Measurements from ENCODE around the gene SSBP3. TPM values are rescaled to one million over a fixed set of nuclear protein-coding genes. Genes with fewer than 3 reads are reported as not detected.

Gene SSBP3
- total and polyA plus RNA-seq, 2 donors: 21.7 to 59.1 TPM

- DNase-seq (ENCODE audit: extremely low spot score): no peak
- Histone ChIP-seq H3K4me3 (ENCODE audit: low read depth, low read length) (no peak overlapping the region), H3K36me3 (ENCODE audit: insufficient read depth) (no peaks in the 10 kb centered on the region), H3K27ac (ENCODE audit: low read depth) (no peak overlapping the region), H3K4me1 (ENCODE audit: insufficient read depth) (no peaks in the 10 kb centered on the region)
- 63% methylated on average over 3 of the region's 3 CpGs for WGBS
Measured at GRCh38 chr1:54365847-54366246, 40.3 kb downstream of the SSBP3 start.

GRCh38 chr1:54365398-54365797 is 40.8 kb downstream of the SSBP3 start:
- Histone ChIP-seq H3K36me3 (ENCODE audit: insufficient read depth) (no peaks in the 10 kb centered on the region), H3K4me3 (ENCODE audit: low read depth, low read length) (no peak overlapping the region), H3K27ac (ENCODE audit: low read depth) (no peak overlapping the region), H3K4me1 (ENCODE audit: insufficient read depth) (no peaks in the 10 kb centered on the region)
- WGBS: 89% methylated on average over 7 of the region's 7 CpGs
- no peak for DNase-seq (ENCODE audit: extremely low spot score)

GRCh38 chr1:54364995-54365394 is 41.2 kb downstream of the SSBP3 start:
- Histone ChIP-seq H3K36me3 (ENCODE audit: insufficient read depth) (no peaks in the 10 kb centered on the region), H3K4me1 (ENCODE audit: insufficient read depth) (no peaks in the 10 kb centered on the region), H3K4me3 (ENCODE audit: low read depth, low read length) (no peak overlapping the region), H3K27ac (ENCODE audit: low read depth) (no peak overlapping the region)
- no peak for DNase-seq (ENCODE audit: extremely low spot score)
- 87% methylated on average over 10 of the region's 10 CpGs for WGBS

- Histone ChIP-seq H3K36me3 (ENCODE audit: insufficient read depth) (no peaks in the 10 kb centered on the region), H3K4me3 (ENCODE audit: low read depth, low read length) (no peak overlapping the region), H3K4me1 (ENCODE audit: insufficient read depth) (no peaks in the 10 kb centered on the region), H3K27ac (ENCODE audit: low read depth) (no peak overlapping the region)
- DNase-seq (ENCODE audit: extremely low spot score): no peak
- 72% methylated on average over 5 of the region's 5 CpGs for WGBS
Measured at GRCh38 chr1:54364582-54364981, 41.6 kb downstream of the SSBP3 start.

DNA sequence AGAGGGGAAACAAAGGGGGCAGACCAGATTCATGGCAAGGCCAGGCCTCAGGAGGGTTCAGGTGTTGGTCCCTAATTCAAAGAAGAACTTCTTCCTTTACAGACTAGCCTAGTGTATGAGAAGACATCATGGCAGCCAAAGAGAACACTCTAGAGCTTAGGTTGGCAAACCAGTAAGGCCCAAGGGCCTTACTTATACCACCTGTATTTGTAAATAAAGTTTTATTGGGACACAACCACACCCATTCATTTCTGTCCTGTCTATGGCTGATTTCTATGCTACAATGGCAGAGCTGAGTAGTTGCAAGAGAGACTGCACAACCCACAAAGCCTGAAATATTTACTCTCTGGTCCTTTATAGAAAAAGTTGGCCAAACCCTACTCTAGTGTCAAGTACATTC is 42.3 kb downstream of the SSBP3 start:
- no peak overlapping the region for H3K4me3 ChIP-seq (ENCODE audit: low read depth, low read length)
- no peak for DNase-seq (ENCODE audit: extremely low spot score)
- H3K36me3 ChIP-seq (ENCODE audit: insufficient read depth): no peaks in the 10 kb centered on the region
- no peaks in the 10 kb centered on the region for H3K4me1 ChIP-seq (ENCODE audit: insufficient read depth)
- H3K27ac ChIP-seq (ENCODE audit: low read depth): no peak overlapping the region

DNA sequence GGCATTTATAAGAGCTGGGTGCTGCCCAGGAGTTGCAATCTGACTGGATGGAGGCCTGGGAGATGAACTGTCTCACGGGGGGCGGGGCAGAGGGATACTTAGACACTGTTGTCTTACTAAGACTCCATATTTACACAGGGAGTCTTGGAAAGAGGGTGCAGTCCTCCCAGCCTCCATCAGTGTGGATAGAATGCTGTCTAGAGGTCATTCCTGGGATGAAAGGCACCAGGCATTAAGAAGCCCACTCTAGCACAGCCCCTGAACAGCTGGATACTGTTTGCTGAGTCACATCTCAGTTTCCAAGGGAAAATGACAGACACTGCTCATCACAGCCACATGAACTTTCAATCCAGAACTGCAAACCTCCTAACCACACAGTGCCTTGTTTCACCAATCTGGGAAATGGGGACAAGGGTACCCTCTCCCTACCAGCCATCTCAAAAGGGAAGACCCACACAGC is 43.3 kb downstream of the SSBP3 start:
- no peak for DNase-seq (ENCODE audit: extremely low spot score)
- 52% methylated on average over 2 of the region's 2 CpGs for WGBS
- H3K4me1 ChIP-seq (ENCODE audit: insufficient read depth): no peaks in the 10 kb centered on the region

GRCh38 chr1:54361342-54361741 is 44.9 kb downstream of the SSBP3 start:
- H3K36me3 ChIP-seq (ENCODE audit: insufficient read depth): no peaks in the 10 kb centered on the region
- DNase-seq (ENCODE audit: extremely low spot score): no peak
- H3K27ac ChIP-seq (ENCODE audit: low read depth): no peak overlapping the region
- no peak overlapping the region for H3K4me3 ChIP-seq (ENCODE audit: low read depth, low read length)
- 57% methylated on average over 12 of the region's 12 CpGs for WGBS
- H3K4me1 ChIP-seq (ENCODE audit: insufficient read depth): no peaks in the 10 kb centered on the region

More for the DNA sequence above, 43.3 kb downstream of the SSBP3 start:
- Histone ChIP-seq H3K4me3 (ENCODE audit: low read depth, low read length) (no peak overlapping the region), H3K36me3 (ENCODE audit: insufficient read depth) (no peaks in the 10 kb centered on the region), H3K27ac (ENCODE audit: low read depth) (no peak overlapping the region)

GRCh38 chr1:54360165-54361005 is 45.8 kb downstream of the SSBP3 start:
- 74% methylated on average over 6 of the region's 6 CpGs for WGBS
- no peak overlapping the region for H3K27ac ChIP-seq (ENCODE audit: low read depth)

GRCh38 chr1:54359393-54360162 is 46.6 kb downstream of the SSBP3 start:
- DNase-seq (ENCODE audit: extremely low spot score): no peak
- H3K36me3 ChIP-seq (ENCODE audit: insufficient read depth): no peaks in the 10 kb centered on the region
- H3K4me1 ChIP-seq (ENCODE audit: insufficient read depth): no peaks in the 10 kb centered on the region
- WGBS: 74% methylated on average over 9 of the region's 9 CpGs
- H3K27ac ChIP-seq (ENCODE audit: low read depth): no peak overlapping the region
- H3K4me3 ChIP-seq (ENCODE audit: low read depth, low read length): no peak overlapping the region

More at GRCh38 chr1:54360165-54361005, 45.8 kb downstream of the SSBP3 start:
- H3K4me1 ChIP-seq (ENCODE audit: insufficient read depth): no peaks in the 10 kb centered on the region
- H3K4me3 ChIP-seq (ENCODE audit: low read depth, low read length): no peak overlapping the region
- DNase-seq (ENCODE audit: extremely low spot score): no peak
- H3K36me3 ChIP-seq (ENCODE audit: insufficient read depth): no peaks in the 10 kb centered on the region

DNA sequence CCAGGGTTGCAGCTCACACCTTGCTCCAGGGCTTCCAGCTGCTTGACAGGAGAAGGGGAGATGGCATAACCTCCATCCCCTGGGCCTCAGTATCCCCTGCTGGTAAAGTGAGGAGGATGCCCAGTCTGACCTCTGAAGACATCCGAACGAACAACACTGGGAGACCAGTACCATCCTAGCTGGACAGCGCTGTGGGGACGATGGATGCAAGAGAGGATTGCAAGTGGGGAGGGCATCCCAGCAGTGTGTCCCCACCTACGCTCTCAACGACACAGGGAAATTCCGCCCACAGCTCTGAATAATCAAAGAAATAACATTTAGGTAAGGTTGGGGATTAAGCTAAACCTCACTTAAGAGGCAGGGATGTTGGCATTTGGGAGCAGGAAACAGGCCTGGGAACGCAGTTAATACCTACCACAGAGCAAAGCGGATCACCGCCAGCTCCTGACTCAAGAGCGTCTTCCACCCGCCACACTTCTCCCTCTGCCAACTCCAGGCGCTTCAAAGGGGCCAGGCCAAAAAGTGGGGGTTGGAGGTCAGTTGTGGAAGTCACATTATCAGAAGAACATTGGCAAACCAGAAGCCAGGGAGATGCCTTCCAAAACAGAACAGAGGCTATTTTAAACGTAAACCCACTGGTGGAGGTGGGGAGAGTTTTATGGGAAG is 47.6 kb downstream of the SSBP3 start:
- H3K27ac ChIP-seq (ENCODE audit: low read depth): no peak overlapping the region
- H3K4me3 ChIP-seq (ENCODE audit: low read depth, low read length): no peak overlapping the region
- H3K36me3 ChIP-seq (ENCODE audit: insufficient read depth): no peaks in the 10 kb centered on the region
- no peaks in the 10 kb centered on the region for H3K4me1 ChIP-seq (ENCODE audit: insufficient read depth)
- 58% methylated on average over 14 of the region's 14 CpGs for WGBS
- no peak for DNase-seq (ENCODE audit: extremely low spot score)

DNA sequence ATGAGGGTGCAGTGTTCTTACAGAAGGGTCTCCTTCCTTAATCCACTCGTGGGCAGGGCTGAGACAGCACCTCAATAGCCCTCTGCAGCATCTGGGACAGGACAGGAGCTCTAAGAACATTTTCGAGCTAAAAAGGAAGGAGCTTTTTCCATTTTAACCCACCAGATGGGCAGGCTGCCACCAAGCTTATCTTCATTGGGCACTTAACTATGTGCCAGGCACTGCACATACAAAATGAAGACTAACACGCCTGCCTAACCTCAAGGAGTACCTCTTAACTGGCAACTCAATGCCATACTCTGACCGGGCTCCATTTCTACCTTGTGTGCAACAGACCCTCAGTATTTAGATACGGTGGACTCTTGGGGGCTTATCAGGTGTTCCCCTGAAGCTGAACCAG is 48.2 kb downstream of the SSBP3 start:
- Histone ChIP-seq H3K4me3 (ENCODE audit: low read depth, low read length) (no peak overlapping the region), H3K27ac (ENCODE audit: low read depth) (no peak overlapping the region), H3K36me3 (ENCODE audit: insufficient read depth) (no peaks in the 10 kb centered on the region), H3K4me1 (ENCODE audit: insufficient read depth) (no peaks in the 10 kb centered on the region)
- WGBS: 77% methylated on average over 5 of the region's 5 CpGs
- no peak for DNase-seq (ENCODE audit: extremely low spot score)

- DNase-seq (ENCODE audit: extremely low spot score): no peak
- 57% methylated on average over 9 of the region's 9 CpGs for WGBS
- Histone ChIP-seq H3K4me1 (ENCODE audit: insufficient read depth) (no peaks in the 10 kb centered on the region), H3K27ac (ENCODE audit: low read depth) (no peak overlapping the region), H3K36me3 (ENCODE audit: insufficient read depth) (no peaks in the 10 kb centered on the region), H3K4me3 (ENCODE audit: low read depth, low read length) (no peak overlapping the region)
Measured at GRCh38 chr1:54356680-54357147, 49.5 kb downstream of the SSBP3 start.

DNA sequence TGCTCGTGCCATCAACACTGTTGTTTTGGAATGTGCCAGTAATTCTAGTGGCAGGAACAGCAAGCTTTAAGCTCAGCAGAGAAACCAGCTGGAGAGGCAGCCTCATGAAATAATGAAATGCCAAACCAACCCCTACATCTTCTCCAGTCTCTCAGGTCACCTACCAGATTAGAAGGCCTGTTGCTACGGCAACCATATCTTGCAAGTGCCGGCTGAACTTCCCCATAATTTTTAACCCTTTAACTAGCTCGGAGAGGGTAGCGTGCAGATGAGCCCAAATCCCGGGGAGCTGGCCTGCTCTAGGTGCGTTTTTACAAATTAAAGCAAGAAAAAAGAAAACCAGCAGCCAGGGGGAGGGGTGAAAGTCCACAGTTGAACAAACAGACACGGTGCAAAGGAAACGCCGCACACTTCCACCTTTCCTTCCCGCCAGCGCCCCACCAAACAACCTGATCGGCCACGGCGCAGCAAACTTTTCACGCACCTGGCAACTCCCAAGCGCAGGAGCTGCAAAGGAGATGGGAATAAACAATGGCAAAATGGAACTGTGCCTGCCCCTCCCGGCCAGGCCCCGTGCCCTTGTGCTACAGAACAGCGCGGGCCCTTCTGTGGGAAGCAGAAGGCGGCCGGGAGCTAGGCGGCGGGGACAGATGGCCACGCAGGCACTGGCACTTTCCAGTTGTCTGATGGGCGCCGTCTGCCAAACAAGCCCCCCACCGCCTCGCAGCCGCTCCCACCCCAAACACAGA is 50.1 kb downstream of the SSBP3 start:
- WGBS: 47% methylated on average over 31 of the region's 31 CpGs
- no peaks in the 10 kb centered on the region for H3K4me1 ChIP-seq (ENCODE audit: insufficient read depth)
- DNase-seq (ENCODE audit: extremely low spot score): no peak
- H3K36me3 ChIP-seq (ENCODE audit: insufficient read depth): no peaks in the 10 kb centered on the region
- H3K4me3 ChIP-seq (ENCODE audit: low read depth, low read length): no peak overlapping the region
- H3K27ac ChIP-seq (ENCODE audit: low read depth): no peak overlapping the region

Data from urinary bladder (tissue), 4 donors.